ENCODE measurements around the gene P4HA1.
"Not testable (repeated sequence)": the region's sequence is repeated elsewhere in the genome, so short reads cannot be mapped to it uniquely, and the experiment has no call there.

The P4HA1 gene

GRCh38 chr10:73042130-73042529 lies 54.5 kb downstream of the P4HA1 start:
- DNase-seq = no peak

GRCh38 chr10:73039635-73040034 lies 57.0 kb downstream of the P4HA1 start:
- no peak for DNase-seq

DNA sequence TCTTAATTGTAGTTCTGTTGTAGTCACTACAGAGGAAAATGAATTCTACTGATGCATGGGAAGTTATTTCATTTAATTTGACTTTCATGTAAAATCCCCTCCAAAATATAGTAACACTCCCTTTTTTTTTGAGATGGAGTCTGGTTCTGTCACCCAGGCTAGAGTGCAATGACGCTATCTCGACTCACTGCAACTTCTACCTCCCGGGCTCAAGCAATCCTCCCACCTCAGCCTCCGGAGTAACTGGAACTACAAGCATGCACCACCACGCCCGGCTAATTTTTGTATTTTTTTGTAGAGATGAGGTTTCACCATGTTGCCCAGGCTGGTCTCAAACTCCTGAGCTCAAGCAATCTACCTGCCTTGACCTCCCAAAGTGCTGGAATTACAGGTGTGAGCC lies 60.4 kb downstream of the P4HA1 start:
- DNase-seq = not testable (repeated sequence)

DNA sequence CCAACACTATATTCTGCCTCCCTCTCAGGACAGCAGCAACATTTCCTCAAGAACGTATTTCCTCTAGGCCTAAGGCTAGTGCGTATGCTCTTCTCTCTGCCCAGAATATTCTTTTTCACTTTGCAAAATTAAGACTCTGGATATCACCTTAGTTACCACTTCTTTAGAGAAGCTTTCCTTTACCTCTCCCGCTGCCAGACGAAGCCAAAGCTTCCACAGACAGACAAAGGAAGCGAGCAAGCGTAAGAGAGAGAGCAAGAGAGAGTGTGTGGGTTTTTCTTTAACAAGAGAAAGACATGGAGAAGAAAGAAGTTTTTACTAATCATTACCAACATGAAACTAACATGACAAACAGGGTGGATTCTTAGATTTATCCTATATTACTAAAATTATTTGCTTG lies 64.1 kb downstream of the P4HA1 start:
- DNase-seq = no peak

DNA sequence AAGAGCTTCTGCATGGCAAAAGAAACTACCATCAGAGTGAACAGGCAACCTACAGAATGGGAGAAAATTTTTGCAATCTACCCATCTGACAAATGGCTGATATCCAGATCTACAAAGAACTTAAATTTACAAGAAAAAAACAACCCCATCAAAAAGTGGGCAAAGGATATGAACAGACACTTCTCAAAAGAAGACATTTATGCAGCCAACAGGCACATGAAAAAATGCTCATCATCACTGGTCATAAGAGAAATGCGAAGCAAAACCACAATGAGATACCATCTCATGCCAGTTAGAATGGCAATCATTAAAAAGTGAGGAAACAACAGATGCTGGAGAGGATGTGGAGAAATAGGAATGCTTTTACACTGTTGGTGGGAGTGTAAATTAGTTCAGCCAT lies 70.0 kb downstream of the P4HA1 start:
- not testable (repeated sequence) for DNase-seq

DNA sequence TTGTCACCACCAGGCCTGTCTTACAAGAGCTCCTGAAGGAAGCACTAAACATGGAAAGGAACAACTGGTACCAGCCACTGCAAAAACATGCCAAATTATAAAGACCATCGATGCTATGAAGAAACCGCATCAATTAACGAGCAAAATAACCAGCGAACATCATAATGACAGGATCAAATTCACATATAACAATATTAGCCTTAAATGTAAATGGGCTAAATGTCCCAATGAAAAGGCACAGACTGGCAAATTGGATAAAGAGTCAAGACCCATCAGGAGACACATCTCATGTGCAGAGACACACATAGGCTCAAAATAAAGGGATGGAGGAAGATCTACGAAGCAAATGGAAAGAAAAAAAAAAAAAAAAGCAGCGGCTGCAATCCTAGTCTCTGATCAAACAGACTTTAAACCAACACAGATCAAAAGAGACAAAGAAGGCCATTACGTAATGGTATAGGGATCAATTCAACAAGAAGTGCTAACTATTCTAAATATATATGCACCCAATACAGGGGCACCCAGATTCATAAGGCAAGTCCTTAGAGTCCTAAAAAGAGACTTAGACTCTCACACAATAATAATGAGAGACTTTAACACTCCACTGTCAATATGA lies 73.1 kb downstream of the P4HA1 start:
- not testable (repeated sequence) for DNase-seq

- DNase-seq = not testable (repeated sequence)
Observed at GRCh38 chr10:73022961-73023360, 73.7 kb downstream of the P4HA1 start.

GRCh38 chr10:73021538-73022164 lies 75.0 kb downstream of the P4HA1 start:
- DNase-seq = not testable (repeated sequence)

GRCh38 chr10:73021050-73021449 lies 75.6 kb downstream of the P4HA1 start:
- no peak for DNase-seq

DNA sequence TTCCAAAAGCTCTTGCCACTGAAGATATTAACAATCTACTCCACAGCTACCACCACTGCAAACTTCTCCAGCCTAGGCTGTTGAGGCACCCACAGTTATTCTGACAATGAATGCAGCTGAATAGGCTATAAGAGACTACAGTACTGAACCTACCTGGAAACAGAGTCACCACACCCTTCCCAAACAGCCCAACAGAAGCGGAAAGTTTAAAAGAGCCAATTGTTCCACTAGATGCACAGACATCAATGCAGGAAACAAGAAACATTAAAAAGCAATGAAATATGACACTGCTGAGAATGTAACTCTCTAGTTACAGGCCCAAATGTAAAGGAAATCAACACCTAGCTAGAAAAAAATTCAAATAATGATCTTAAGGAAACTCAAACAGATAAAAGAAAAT lies 77.6 kb downstream of the P4HA1 start:
- DNase-seq = no peak

GRCh38 chr10:73018632-73019031 lies 78.0 kb downstream of the P4HA1 start:
- no peak for DNase-seq

DNA sequence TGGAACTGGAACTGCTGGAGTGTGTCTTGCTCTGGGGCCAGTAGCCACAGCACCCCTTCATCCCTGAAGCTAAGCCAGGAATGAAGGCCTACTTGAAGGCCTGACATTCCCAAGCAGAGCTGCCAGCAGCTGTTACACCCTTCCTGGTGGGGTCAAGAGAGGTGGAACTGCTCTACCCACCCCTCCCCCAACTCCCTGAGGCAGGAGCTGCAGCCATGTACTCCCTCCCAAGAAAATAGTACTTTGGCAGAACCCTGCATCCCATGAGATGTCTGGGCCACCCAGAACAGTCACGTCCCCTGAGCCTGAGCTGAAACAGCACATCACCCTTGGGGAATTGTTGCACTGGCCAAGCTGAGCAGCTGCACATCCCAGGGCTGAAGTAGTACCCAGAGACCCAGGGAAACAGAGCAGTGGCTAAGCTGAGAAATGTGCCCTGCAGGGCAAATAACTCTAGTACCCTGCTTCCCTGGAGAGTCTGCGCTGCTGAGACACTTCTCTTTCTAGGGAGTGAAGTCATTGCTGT lies 78.6 kb downstream of the P4HA1 start:
- DNase-seq = no peak

GRCh38 chr10:73015779-73016178 lies 80.9 kb downstream of the P4HA1 start:
- DNase-seq = no peak

GRCh38 chr10:73003822-73004221 lies 92.8 kb downstream of the P4HA1 start:
- DNase-seq = no peak

DNA sequence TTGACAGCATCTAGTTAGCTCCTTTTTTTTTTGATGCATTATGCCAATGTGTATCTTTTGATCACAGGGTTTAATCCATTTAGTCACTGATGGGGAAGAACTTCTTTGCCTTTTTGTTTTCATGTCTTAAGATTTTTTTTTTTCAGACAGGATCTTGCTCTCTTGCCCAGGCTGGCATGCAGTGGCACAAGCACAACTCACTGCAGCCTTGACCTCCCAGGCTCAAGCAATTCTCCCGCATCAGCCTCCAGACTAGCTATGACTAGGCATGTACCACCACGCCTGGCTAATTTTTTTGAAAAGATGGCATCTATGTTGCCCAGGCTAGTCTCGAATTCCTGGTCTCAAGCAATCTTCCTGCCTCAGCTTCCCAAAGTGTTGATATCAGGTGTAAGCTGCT lies 95.7 kb downstream of the P4HA1 start:
- DNase-seq = no peak

DNA sequence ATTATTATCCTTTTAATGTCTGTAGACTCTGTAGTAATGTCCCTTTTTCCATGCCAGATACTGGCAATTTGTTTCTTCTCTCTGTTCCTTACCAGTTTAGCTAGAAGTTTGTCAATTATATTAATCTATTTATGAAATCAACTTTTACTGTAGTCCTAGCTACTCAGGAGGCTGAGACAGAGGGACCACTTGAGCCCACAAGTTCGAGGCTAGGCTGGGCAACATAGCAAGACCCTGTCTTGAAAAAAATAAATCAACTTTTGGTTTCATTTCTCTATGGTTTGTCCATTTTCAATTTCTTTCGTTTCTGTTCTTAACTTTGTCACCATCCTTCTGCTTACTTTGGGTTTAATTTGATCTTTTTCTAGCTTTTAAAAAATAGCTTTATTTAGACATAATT lies 99.6 kb downstream of the P4HA1 start:
- no peak for DNase-seq

DNA sequence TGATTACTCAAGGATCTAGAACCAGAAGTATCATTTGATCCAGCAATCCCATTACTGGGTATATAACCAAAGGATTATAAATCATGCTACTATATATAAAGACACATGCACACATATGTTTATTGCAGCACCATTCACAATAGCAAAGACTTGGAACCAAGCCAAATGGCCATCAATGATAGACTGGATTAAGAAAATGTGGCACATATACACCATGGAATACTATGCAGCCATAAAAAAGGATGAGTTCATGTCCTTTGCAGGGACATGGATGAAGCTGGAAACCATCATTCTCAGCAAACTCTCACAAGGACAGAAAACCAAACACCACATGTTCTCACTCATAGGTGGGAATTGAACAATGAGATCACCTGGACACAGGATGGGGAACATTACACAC lies 101.2 kb downstream of the P4HA1 start:
- DNase-seq = not testable (repeated sequence)

GRCh38 chr10:72989771-72990170 lies 106.9 kb downstream of the P4HA1 start:
- not testable (repeated sequence) for DNase-seq

DNA sequence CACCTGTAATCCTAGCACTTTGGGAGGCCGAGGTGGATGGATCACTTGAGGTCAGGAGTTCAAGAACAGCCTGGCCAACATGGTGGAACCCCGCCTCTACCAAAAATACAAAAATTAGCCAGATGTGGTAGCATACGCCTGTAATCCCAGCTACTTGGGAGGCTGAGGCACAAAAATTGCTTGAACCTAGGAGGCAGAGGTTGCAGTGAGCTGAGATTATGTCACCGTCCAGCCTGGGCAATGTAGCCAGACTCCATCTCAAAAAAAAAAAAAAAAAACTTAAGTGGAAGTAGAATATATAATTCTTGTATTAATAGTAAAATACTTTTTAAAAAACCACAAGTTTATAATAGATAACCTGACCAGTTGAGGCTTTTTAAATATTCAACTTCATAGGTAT lies 112.0 kb downstream of the P4HA1 start:
- DNase-seq = not testable (repeated sequence)

- no peak for DNase-seq
Observed at GRCh38 chr10:72981882-72982529, 114.7 kb downstream of the P4HA1 start.

GRCh38 chr10:72981028-72981881 lies 115.4 kb downstream of the P4HA1 start:
- no peak for DNase-seq

DNA sequence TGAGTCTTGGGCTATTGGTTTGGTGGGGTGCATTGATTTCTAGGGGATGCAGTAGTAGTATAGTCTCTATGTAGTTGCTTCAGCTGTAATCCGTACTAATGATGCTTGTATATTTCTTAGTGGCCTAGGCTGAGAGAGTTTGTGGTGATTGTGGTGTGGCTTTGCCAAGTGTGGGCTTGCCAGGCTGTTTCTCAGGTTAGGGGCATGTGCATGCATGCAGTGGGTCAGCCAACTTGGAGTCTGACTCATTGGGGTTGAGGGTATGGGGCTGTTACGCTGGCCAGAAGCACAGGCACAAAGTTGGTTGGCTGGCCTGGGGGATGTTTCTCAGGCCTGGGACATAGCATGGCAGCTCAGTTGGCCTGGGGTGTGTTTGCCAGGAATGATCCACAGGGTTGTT lies 116.3 kb downstream of the P4HA1 start:
- no peak for DNase-seq

GRCh38 chr10:72979709-72980108 lies 117.0 kb downstream of the P4HA1 start:
- no peak for DNase-seq
